ENCODE results near the gene FGF10. TPM values are rescaled to one million over a fixed set of nuclear protein-coding genes. Genes with fewer than 3 reads are reported as not detected.

FGF10 gene
- total RNA-seq, 1 experiment from 2014 or later: not detected

GRCh38 chr5:44266882-44267576 lies 122.2 kb downstream of the FGF10 start:
- Mint-ChIP-seq H3K9me3 (ENCODE audit: low read depth, unreplicated experiment) (peaks cover 2% of the 10 kb centered on the region), H3K4me1 (ENCODE audit: low read depth, unreplicated experiment) (no peaks in the 10 kb centered on the region), H3K27ac (ENCODE audit: unreplicated experiment) (no peak overlapping the region), H3K36me3 (ENCODE audit: insufficient read depth, unreplicated experiment) (no peaks in the 10 kb centered on the region), H3K27me3 (ENCODE audit: unreplicated experiment) (no peaks in the 10 kb centered on the region), H3K4me3 (ENCODE audit: low read depth, unreplicated experiment) (no peak overlapping the region)
- TF ChIP-seq, protein P1, sequence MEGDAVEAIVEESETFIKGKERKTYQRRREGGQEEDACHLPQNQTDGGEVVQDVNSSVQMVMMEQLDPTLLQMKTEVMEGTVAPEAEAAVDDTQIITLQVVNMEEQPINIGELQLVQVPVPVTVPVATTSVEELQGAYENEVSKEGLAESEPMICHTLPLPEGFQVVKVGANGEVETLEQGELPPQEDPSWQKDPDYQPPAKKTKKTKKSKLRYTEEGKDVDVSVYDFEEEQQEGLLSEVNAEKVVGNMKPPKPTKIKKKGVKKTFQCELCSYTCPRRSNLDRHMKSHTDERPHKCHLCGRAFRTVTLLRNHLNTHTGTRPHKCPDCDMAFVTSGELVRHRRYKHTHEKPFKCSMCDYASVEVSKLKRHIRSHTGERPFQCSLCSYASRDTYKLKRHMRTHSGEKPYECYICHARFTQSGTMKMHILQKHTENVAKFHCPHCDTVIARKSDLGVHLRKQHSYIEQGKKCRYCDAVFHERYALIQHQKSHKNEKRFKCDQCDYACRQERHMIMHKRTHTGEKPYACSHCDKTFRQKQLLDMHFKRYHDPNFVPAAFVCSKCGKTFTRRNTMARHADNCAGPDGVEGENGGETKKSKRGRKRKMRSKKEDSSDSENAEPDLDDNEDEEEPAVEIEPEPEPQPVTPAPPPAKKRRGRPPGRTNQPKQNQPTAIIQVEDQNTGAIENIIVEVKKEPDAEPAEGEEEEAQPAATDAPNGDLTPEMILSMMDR (IDR thresholded peaks at IDR 0.05; ENCODE audit: unreplicated experiment): no peak
- intact Hi-C loops (cut with micrococcal nuclease; ENCODE audit: unreplicated experiment): no loop called here
- CTCF ChIA-PET: no interaction called here
- no TSS peak for BruUV-seq (replicated peaks)
- DNase-seq: no peak

DNA sequence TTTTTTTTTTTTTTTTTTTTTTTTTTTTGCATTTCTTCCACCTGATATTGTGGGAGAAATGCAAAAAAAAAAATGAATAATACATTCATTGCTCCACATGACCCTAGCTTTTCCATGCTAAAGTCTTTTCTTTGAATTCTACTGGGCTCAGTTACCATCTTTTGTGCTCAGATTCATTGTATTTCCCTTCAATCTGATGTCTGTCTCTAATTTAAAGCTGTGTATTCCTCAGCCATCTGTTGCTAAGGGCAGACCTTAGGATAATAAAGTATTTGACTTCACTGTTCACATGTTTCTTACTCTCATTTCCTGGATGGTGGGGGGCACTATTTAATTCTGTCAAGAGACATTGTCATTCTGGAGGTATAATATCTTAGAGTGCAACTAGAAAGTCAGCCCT lies 123.5 kb downstream of the FGF10 start:
- DNase-seq: no peak
- TF ChIP-seq, protein P1 (IDR thresholded peaks at IDR 0.05; ENCODE audit: unreplicated experiment): no peak
- no peaks in the 10 kb centered on the region for H3K4me1 Mint-ChIP-seq (ENCODE audit: low read depth, unreplicated experiment)
- no peak overlapping the region for H3K27ac Mint-ChIP-seq (ENCODE audit: unreplicated experiment)
- no peak overlapping the region for H3K4me3 Mint-ChIP-seq (ENCODE audit: low read depth, unreplicated experiment)
- CTCF ChIA-PET: no interaction called here
- H3K9me3 Mint-ChIP-seq (ENCODE audit: low read depth, unreplicated experiment): no peaks in the 10 kb centered on the region
- H3K36me3 Mint-ChIP-seq (ENCODE audit: insufficient read depth, unreplicated experiment): no peaks in the 10 kb centered on the region
- BruUV-seq (replicated peaks): no TSS peak
- intact Hi-C loops (cut with micrococcal nuclease; ENCODE audit: unreplicated experiment): no loop called here
- H3K27me3 Mint-ChIP-seq (ENCODE audit: unreplicated experiment): no peaks in the 10 kb centered on the region

GRCh38 chr5:44260793-44261192 lies 128.4 kb downstream of the FGF10 start:
- DNase-seq: no peak
- BruUV-seq (replicated peaks): no TSS peak
- intact Hi-C loops (cut with micrococcal nuclease; ENCODE audit: unreplicated experiment): no loop called here
- H3K4me1 Mint-ChIP-seq (ENCODE audit: low read depth, unreplicated experiment): no peaks in the 10 kb centered on the region
- TF ChIP-seq, protein P1 (IDR thresholded peaks at IDR 0.05; ENCODE audit: unreplicated experiment): no peak
- no peak overlapping the region for H3K27ac Mint-ChIP-seq (ENCODE audit: unreplicated experiment)
- no peaks in the 10 kb centered on the region for H3K36me3 Mint-ChIP-seq (ENCODE audit: insufficient read depth, unreplicated experiment)
- no peaks in the 10 kb centered on the region for H3K9me3 Mint-ChIP-seq (ENCODE audit: low read depth, unreplicated experiment)
- CTCF ChIA-PET: interaction anchor here (0.7 kb wide), 1 partner anchor 821 kb away, joined by 4 read pairs; no protein-coding TSS in a partner anchor
- H3K4me3 Mint-ChIP-seq (ENCODE audit: low read depth, unreplicated experiment): no peak overlapping the region
- H3K27me3 Mint-ChIP-seq (ENCODE audit: unreplicated experiment): no peaks in the 10 kb centered on the region

- no peaks in the 10 kb centered on the region for H3K9me3 Mint-ChIP-seq (ENCODE audit: low read depth, unreplicated experiment)
- CTCF ChIA-PET: no interaction called here
- TF ChIP-seq, protein P1 (IDR thresholded peaks at IDR 0.05; ENCODE audit: unreplicated experiment): no peak
- no peak overlapping the region for H3K4me3 Mint-ChIP-seq (ENCODE audit: low read depth, unreplicated experiment)
- no peaks in the 10 kb centered on the region for H3K36me3 Mint-ChIP-seq (ENCODE audit: insufficient read depth, unreplicated experiment)
- no TSS peak for BruUV-seq (replicated peaks)
- H3K27ac Mint-ChIP-seq (ENCODE audit: unreplicated experiment): no peak overlapping the region
- no peak for DNase-seq
- intact Hi-C loops (cut with micrococcal nuclease; ENCODE audit: unreplicated experiment): no loop called here
- H3K4me1 Mint-ChIP-seq (ENCODE audit: low read depth, unreplicated experiment): no peaks in the 10 kb centered on the region
- no peaks in the 10 kb centered on the region for H3K27me3 Mint-ChIP-seq (ENCODE audit: unreplicated experiment)
Observed at GRCh38 chr5:44257653-44258365, 131.4 kb downstream of the FGF10 start.

All from Calu3 (cell line).